ENCODE measurements around the gene FSIP1. TPM values are rescaled to one million over a fixed set of nuclear protein-coding genes. Genes with fewer than 3 reads are reported as not detected.
A peak's percentile ranks its signal among the peaks of the same experiment; 100 is the strongest.

FSIP1 gene
- total RNA-seq, 4 donors from 2014 or later, result 1.9 to 8.6 (median 5.6) TPM; not detected in 1

DNA sequence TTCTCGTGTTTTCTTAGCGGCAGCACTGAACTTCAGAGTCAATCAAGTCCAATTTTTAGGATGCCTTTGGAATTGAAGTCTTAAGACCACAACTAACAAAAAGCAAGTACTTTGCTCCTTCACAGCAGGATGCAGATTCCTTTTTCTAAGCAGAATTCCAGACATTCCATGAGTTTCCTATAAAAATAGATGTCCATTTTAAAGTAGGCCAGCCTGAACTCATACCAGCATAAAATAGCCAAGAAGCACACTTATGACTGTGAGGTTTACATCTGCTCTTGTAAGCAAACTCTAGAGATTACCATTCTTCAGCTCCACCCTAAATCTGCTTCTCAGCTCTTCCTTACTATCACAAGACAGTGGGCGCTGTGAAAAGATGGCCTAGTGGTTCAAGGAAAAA lies 116.0 kb downstream of the FSIP1 start:
- Histone ChIP-seq H3K36me3 (no peaks in the 10 kb centered on the region), H3K27me3 (no peaks in the 10 kb centered on the region), H3K9me3 (no peaks in the 10 kb centered on the region), H3K4me1 (peaks cover 0 to 6% (median 3%) of the 10 kb centered on the region in 4 donors), H3K27ac (peak overlapping the region in 1 of 4 donors; percentile 17), H3K4me3 (no peak overlapping the region)
- 90% methylated on average over 3 of the region's 3 CpGs for WGBS, 2 donors (ENCODE audit: low coverage in 1 of 2)
- in situ Hi-C loops (cut with MboI; ENCODE audit: low pct_ligation_motif_present in 1 of 4, low pct_unique_long_range_greater_than_20kb in 1 of 4, low sequenced_read_pairs in 3 of 4) (no loop called here), intact Hi-C loops (cut with DNase I; ENCODE audit: low total_unique reads) (no loop called here)
- TF ChIP-seq CTCF (IDR thresholded peaks at IDR 0.05) (no peak), POLR2AphosphoS5 (IDR thresholded peaks at IDR 0.05) (no peak), EP300 (IDR thresholded peaks at IDR 0.05; ENCODE audit: low read depth) (no peak), POLR2A (IDR thresholded peaks at IDR 0.05) (no peak)
- DNase-seq, result no peak

GRCh38 chr15:39665629-39666250 lies 116.9 kb downstream of the FSIP1 start:
- H3K4me3 ChIP-seq, result no peak overlapping the region
- no peak overlapping the region for H3K27ac ChIP-seq
- WGBS, 2 donors (ENCODE audit: low coverage in 1 of 2), result 54 to 71% methylated on average over 4 of the region's 4 CpGs
- no peaks in the 10 kb centered on the region for H3K27me3 ChIP-seq
- no peaks in the 10 kb centered on the region for H3K36me3 ChIP-seq
- no peak for TF ChIP-seq POLR2AphosphoS5 (IDR thresholded peaks at IDR 0.05)
- TF ChIP-seq POLR2A (IDR thresholded peaks at IDR 0.05), result no peak
- TF ChIP-seq EP300 (IDR thresholded peaks at IDR 0.05; ENCODE audit: low read depth), result no peak
- no peak for TF ChIP-seq CTCF (IDR thresholded peaks at IDR 0.05)
- H3K4me1 ChIP-seq, result peaks cover 0 to 6% (median 3%) of the 10 kb centered on the region in 4 donors
- no peaks in the 10 kb centered on the region for H3K9me3 ChIP-seq
- no peak for DNase-seq
- in situ Hi-C loops (cut with MboI; ENCODE audit: low pct_ligation_motif_present in 1 of 4, low pct_unique_long_range_greater_than_20kb in 1 of 4, low sequenced_read_pairs in 3 of 4), result no loop called here
- intact Hi-C loops (cut with DNase I; ENCODE audit: low total_unique reads), result no loop called here

DNA sequence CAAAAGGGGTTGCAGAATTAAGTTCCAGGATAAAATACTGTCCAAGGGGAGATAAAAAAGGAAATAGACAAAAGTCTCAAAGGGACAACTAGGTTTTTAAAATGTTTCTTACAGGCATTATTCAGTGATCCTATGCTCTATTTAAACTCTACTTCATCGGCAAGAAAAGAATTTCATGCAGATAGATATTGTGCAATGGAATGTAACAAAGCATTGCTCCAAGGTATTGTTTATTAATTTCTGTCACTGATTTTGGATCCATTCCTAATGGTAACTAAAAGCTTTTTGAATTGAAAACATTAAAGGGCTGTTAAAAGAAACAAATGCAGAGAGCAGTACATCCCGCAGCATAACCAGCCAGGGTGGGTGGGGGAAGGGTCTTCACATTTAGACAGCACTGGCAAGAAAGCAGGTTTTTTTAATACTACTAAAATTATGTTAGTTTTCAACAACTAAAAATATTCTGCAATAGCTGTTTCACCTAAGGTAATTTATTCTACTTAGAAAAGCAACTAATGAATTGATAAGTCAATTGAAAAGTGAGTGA lies 118.9 kb downstream of the FSIP1 start:
- peaks cover 0 to 6% (median 3%) of the 10 kb centered on the region in 4 donors for H3K4me1 ChIP-seq
- H3K4me3 ChIP-seq, result no peak overlapping the region
- 73 to 74% methylated on average over 2 of the region's 2 CpGs for WGBS, 2 donors (ENCODE audit: low coverage in 1 of 2)
- intact Hi-C loops (cut with DNase I; ENCODE audit: low total_unique reads) (no loop called here), in situ Hi-C loops (cut with MboI; ENCODE audit: low pct_ligation_motif_present in 1 of 4, low pct_unique_long_range_greater_than_20kb in 1 of 4, low sequenced_read_pairs in 3 of 4) (no loop called here)
- no peaks in the 10 kb centered on the region for H3K27me3 ChIP-seq
- no peak for DNase-seq
- TF ChIP-seq EP300 (IDR thresholded peaks at IDR 0.05; ENCODE audit: low read depth), result no peak
- TF ChIP-seq POLR2A (IDR thresholded peaks at IDR 0.05), result no peak
- TF ChIP-seq POLR2AphosphoS5 (IDR thresholded peaks at IDR 0.05), result no peak
- no peak for TF ChIP-seq CTCF (IDR thresholded peaks at IDR 0.05)
- no peaks in the 10 kb centered on the region for H3K9me3 ChIP-seq
- no peak overlapping the region for H3K27ac ChIP-seq
- no peaks in the 10 kb centered on the region for H3K36me3 ChIP-seq

- TF ChIP-seq POLR2A (IDR thresholded peaks at IDR 0.05) (no peak), EP300 (IDR thresholded peaks at IDR 0.05; ENCODE audit: low read depth) (no peak), CTCF (IDR thresholded peaks at IDR 0.05) (no peak), POLR2AphosphoS5 (IDR thresholded peaks at IDR 0.05) (no peak)
- H3K4me3 ChIP-seq, result no peak overlapping the region
- no peaks in the 10 kb centered on the region for H3K27me3 ChIP-seq
- in situ Hi-C loops (cut with MboI; ENCODE audit: low pct_ligation_motif_present in 1 of 4, low pct_unique_long_range_greater_than_20kb in 1 of 4, low sequenced_read_pairs in 3 of 4), result no loop called here
- intact Hi-C loops (cut with DNase I; ENCODE audit: low total_unique reads), result no loop called here
- DNase-seq, result no peak
- H3K27ac ChIP-seq, result no peak overlapping the region
- peaks cover 0 to 4% (median 2%) of the 10 kb centered on the region in 4 donors for H3K4me1 ChIP-seq
- no peaks in the 10 kb centered on the region for H3K9me3 ChIP-seq
- no peaks in the 10 kb centered on the region for H3K36me3 ChIP-seq
These were observed 120.9 kb downstream of the FSIP1 start for GRCh38 chr15:39661776-39662175.
